NCI-H1436 treated with DMSO at 0.1 percent for 48 hours (cell line): ENCODE measurements around the gene SLC44A5.
"Not testable (repeated sequence)": the region's sequence is repeated elsewhere in the genome, so short reads cannot be mapped to it uniquely, and the experiment has no call there.

Experiments
- DNase-seq: peaks from one replicate; lab custom pipeline; 2025; lab: John Stamatoyannopoulos, UW

SLC44A5 gene

DNA sequence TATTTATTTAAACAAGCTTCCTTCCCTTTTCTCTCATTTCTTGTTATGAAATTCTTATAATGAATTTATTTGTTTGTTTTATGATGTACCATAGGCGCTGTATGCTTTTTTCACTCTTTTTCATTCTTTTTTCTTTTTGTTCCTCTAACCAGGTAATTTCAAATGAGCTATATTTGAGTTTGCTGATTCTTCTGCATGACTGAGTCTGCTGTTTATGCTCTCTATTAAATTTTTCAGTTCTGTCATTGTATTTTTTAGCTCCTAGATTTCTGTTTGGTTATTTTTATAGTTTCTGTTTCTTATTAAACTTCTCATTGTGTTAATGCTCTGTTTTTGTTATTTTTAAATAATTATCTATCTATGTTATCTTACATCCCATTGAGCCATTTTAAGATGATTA lies 244.3 kb downstream of the SLC44A5 start:
- DNase-seq, result no peak

DNA sequence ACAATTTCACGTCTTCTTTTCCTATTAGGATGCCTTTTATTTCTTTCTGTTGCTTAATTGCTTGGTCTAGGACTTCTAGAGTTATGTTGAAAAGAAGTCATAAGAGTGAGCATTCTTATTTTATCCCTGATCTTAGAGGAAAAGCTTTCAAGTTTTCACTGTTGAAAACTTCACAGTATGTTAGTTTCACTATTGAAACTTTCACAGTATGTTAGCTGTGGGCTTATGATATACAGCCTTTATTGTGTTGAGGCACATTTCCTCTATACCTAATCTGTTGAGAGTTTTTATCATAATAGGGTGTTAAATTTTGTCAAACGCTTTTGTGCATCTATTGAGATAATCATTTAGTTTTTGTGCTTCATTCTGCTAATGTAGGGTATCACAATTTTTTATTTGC lies 249.7 kb downstream of the SLC44A5 start:
- no peak for DNase-seq

DNA sequence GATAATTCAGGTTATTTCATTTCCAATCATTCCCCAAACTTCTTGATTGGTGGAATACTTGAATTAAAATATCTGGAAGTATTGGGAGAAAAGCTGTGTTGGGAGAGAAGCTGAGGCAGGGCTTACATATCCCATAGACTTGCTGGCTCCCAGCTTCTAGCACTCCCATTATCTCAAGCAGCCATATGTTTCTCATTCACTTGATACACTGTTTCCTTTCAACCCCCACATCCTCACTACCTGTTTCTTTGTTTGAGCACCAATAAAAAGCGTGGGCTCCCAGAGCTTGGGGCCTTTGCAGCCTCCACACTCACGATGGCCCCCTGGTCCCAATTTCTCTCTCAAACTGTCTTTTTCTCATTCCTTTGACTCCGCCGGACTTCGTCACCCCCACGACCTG lies 256.6 kb downstream of the SLC44A5 start:
- DNase-seq, result not testable (repeated sequence)

DNA sequence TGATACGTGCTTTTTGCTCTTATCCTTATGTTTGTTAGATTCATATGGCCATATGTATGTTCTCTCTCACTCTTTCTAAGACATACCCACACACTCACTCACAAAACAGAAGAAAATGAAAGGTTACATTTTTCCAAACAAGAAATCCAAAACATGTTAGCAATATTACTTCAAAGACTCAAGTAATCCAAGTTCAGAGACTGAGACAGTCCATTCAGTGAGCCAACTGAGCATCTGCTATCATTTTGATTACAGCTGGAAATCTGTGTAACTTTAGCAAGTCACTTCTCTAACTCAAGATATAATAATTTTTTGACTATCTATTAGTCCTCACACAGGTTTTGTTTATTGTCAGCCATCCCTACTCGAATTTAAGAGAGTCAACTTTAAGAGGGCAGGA lies 257.9 kb downstream of the SLC44A5 start:
- DNase-seq, result no peak

DNA sequence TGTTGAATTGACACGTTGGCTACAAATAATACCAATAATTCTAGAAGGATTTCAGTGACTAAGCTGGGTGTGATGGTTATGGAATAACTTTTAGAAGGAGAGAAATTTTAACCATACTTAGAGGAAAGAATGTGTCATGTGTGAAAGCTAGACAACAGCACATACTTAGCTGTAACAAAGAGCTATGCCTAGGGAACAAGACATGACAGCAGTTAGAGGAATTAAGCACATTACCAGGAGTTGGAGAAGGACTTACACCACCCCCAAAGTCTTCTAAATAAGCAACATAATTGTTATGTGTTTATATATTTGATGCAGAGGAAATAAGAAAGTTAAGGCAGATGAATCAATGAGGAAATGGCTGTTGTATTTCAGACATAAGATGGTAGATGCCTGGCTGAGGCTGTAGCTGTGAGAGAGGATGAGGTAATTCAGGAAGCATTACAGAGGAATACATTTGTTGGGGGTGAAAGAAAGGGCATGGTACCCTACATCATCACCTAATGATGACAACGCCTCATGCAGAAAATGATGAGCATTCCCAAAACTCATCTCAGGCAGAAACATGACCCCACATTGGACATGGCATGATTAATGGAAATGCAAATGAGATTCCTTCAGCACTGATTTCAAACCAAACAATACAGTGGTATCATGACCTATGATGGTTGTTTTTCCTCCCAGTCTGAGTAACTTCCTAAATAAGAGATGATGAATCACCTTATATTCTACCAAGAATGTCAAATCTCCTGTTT lies 265.2 kb downstream of the SLC44A5 start:
- DNase-seq, result no peak

DNA sequence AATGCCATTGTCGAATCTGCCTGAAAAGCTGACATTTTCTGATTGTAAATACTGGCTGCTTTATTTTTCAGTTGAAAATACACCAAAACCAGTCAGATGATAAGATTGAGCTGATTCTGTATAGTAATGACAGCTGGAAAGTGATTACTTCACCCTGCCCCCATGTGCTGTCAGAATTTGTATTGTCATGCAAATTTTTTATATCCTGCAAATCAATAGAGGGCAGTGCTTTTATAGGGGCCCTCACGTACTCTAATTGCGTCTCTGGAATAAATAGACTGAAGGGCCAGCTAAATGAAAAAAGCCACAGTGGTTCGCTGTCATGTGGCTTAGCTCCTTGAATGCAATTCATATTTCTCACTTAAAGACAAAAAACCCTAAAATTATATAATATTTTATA lies 268.1 kb downstream of the SLC44A5 start:
- DNase-seq, result no peak

DNA sequence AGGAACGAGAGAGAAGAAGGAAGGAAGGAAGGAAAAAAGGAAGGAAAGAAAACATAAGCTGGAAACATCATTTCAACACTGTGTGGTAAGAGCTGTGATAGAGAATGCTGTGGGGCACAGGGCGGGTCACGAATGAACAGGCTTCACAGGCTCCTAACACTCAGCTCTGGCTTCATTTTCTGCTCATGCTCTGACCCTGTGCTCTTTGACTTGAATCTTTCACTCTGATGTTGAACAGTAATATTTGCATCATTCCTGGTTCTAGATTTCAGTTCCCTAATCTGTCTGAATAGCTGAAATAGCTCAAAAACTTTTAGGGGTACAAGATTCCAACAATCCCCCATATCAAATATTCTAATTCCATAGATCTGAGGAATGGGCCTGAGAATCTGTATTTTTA lies 269.4 kb downstream of the SLC44A5 start:
- DNase-seq, result no peak

DNA sequence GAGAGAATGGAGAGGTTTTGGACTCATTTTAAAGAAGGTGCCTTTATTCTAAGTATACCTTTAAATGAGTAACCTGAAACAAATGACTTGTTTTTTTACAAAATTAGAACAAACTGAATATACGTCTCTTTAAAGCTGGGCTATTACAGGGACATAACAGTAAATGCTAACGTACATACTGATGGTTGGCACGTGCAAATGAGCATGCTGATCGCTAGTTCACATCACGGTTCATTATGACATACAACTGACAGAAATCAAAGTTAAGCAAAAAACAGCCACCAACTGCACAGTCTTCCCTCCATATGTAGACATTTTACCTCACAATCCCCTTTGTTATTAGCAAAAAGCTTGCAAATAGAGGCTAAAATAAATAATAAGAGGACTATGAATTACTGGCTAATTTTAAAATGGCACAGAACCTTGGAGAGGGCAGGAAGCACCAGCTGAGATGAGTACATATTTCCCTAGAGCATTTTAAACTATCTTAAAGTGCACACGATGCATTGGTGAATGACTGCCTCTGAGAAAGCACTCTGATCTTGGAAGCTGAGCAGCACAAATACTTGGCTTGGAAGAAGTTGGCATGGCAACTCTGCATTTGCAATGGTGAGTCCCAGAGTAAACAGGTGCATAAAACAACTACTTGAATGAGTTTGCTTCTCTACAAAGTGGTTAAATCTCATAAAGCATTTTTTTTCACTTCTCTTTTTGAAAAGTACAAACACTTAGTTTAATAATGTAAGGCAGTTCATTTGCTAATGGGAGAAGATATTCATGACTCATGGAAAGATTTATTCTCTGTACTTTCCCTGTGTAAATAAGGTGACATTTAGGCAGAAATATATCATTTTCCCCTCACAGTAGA lies 272.1 kb downstream of the SLC44A5 start:
- DNase-seq, result peak; percentile 79

DNA sequence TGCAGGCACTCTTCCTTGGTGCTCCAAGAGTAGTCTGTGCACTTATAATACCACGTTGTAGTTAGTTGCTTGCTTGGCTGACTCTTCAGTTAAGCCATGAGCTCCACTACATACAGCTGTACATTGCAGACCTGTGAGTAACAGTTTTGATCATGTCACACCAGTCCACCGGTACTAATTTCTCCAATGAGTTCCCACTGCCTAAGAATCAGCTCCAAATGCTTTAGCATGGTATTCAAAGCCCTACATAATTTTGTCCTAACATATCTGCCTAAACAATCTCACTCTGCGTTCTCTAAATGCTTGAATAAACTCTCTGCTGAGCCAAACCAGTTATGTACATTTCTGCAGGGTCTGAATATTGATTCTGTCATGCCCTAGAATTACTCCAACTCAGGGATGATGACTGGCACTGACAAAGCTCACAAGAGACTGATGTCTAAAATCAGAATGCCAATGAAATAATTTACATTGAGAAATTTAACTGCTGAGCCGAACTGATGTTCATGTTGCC lies 276.0 kb downstream of the SLC44A5 start:
- DNase-seq, result no peak

DNA sequence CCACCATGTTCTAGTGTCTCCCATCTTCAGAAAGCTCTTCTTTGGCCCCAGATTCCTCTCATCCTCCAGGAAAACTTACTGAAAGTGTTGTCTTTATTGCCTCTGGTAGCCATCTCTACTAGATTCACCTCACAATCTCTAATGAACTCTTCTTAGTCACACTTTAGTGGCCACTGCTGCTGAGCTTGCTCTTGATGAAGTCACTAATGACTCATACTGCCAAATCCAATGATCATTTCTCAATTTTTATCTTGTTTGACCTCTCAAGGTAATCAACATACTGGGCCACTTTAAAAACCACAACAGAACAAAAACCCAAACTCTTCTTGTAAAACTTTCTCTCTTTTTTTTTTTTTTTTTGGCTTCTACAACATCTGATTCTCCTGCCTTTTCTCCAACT lies 280.3 kb downstream of the SLC44A5 start:
- no peak for DNase-seq

DNA sequence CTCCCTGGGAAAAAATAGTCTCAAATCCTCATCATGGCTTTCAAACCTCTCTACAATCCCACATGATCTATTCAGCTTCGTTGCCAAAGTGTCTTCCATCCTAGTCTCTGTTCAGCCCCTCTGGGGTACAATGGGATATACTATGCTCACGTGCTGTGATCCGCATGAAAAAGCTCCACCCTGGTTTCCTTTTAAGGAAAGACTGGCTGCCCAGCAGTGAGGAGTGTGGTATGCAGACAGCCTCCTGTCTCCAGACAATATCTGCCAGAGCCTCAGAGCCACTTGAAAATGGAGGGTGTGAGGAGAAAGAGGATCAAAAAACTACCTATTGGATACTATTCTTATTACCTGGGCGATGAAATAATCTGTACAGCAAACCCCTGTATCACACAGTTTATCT lies 282.2 kb downstream of the SLC44A5 start:
- no peak for DNase-seq

DNA sequence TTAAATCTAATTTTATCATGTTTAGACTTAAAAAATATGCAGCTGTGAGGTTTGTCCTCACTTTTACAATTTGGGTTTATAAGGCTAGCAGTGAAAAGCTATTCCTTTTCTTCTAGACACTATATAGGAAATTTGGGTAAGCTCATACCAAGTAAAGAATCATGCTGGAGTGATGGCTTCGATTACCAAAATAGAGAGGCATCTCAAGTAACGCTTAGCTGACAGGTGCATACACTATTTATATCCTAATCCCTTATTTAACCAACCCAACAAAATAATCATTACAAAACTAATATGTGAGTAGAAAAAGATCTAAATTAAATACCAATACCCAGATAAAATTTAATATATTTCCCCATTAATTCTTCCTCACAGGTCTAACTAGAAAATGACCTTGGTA lies 283.5 kb downstream of the SLC44A5 start:
- DNase-seq, result no peak

DNA sequence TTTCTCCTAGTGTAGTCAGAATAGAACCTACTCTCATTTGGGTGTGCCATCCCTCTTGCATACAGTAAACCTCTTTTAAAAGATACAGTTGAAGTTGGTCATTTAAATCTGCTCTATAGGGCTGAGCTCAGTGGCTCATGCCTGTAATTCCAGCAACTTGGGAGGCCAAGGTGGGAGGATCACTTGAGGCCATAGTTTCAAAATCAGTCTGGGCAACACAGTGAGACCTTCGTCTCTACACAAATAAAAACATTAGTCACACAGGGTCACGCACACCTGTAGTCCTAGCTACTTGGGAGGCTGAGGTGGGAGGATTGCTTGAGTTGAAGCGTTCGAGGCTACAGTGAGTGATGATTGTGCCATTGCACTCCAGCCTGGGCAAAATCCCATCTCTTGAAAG lies 292.9 kb downstream of the SLC44A5 start:
- no peak for DNase-seq

DNA sequence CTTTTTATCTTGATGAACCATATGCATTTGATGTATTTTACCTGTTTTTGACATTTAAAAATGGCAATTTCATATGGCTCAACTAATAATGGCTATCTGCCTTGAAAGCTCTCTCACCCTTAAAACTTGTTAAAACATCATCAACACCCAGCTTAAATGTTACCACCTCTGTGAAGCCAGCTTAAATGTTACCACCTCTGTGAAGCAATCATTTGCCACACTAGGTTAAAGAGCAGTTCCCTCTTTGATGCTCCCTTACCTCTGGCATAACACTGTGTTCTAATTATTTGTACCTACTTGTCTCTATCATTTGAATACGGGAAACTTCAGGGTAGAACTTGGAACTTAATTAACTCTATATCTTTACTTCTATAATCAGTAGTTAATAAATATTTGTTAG lies 294.7 kb downstream of the SLC44A5 start:
- no peak for DNase-seq

DNA sequence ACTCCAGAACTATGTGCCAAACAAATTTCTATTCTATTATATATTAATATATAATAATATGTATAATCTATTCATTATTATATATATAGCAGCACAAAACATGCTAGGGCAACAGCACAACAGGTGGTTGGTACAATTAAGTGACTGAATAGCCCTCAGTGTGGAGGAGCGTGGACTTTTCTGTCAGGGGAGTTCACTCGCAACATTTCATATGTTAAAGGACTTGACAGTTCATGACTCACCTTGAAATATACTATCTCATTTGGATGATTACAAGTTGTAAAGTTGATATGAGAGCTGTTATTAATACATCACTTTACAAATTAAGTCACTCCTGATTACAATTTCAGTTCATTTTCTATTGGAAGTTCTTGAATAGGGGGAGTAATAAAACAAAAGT lies 298.3 kb downstream of the SLC44A5 start:
- no peak for DNase-seq

DNA sequence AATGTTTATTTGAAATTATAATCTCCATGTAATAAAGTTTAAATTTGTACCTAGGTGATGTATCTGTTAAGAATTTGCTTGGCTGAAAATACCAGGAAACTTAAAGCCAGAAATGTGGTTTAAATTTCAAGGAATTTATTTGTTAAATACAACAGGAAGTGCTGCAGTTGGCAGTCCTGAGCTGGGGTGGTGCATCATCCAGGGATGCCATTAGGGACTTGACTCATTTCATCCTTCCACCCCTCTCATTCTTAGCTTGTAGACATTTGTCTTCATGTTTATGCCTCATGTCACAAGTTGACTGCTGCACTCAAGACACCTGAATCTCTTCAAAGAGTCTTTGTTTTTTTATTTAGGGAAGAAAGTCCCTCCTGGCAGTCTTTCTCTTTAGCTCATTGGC lies 300.8 kb downstream of the SLC44A5 start:
- no peak for DNase-seq

DNA sequence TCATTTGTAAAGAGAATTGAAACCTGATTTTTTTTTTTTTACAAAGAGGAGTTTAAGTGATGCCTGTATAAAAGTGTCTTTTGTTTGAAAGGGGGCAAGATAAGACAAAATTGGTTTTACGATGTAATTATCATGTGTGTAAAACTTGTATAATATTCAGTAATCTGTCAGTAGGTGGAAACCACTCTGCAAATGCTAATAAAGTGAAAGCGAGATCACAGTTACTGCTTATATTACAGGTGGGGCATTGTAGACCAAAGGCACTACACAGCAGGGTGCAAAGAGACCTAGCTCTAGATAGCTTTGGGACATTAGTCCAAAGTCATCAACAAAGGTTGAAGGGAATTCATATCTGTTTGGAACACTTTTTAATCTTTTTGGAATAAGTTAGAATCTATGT lies 302.5 kb downstream of the SLC44A5 start:
- DNase-seq, result no peak

DNA sequence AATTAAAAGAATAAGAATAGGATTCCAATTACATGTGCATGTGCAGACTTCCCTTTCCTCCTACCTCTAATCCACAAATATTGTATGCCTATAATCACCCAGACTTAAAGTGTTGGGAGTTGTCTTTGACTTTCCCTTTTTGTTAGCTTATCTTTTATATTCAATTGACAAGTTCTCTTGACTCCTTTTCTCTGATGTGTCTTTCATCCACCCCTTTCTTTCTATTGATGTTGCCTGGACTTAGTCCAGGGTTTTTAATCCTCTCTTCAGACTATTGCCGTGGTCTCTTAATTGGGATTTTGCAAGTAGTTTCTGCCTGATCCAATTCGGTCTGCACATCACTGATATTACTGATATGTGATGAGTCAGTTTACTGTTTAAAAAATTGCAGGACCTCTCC lies 305.9 kb downstream of the SLC44A5 start:
- DNase-seq, result no peak

DNA sequence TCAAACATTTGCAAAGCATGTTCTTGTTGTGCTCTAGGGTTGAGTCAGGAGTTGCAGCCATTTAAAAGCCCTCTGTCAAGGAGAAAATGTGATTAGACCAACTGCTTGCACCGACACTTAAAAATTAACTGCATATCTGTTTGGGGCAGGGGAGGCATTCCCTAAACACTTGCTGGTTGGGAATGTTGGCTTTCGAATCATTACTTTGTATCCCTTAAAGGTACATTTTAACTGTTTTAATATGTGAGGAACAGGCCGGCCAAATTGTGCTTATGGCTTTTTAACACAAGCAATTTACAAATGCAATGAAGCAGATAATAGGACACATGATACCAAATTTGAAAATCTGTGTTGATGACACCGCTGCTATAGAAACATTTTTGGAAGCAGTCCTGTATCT lies 317.6 kb downstream of the SLC44A5 start:
- peak; percentile 75 for DNase-seq

DNA sequence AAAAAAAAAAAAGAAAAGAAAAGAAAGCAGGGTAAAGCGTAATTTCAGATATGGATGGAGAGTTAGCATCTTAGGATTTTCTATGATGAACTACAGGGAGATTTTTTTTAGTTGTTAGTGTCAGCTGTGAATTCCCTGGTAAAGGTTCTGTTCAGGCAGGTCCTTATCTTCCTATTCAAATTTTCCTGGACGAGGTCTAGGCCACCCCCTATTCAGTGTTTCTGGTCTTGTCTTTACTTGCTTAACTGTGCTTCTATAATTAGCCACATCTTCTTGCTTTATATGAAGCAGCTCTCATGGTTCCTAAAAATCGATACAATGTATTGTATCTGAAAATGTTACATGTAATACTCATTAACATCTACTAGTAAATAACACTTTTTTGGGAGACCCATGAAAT lies 318.9 kb downstream of the SLC44A5 start:
- no peak for DNase-seq

DNA sequence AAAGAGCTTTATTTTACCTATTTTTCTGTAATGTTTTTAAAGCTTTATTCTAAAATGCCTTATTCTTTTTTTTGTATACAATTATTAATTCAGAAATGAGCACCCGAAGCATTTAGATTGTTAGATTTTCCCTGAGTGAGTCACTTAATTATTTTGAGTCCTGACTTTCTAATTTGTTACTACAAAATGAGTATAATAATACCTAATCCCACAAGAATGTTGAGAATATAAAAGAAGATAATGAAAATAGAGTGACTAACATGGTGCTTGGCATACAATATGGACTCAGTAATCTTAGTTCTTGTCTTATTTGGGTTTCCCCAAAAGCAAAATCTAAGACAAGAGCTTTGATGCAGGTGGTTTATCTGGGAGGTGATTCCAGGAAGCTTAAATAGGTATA lies 334.5 kb downstream of the SLC44A5 start:
- no peak for DNase-seq

DNA sequence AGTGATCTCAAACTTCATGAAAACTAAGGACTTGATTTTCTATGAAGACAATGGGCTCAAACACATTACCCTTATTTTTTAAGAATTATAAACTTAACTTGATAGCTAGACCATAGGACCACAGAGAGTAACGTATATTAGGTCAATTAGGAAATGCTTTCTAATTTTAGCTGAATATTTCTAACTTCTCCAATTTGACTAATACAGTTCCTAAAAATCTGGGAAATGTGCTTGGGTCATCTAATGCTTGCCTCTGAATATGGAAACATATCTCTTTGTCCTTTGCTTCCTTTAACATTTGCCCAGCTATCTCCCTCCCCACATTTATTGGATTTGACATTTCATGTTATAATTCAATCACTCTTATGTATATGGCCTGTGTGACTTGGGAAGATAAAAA lies 335.3 kb downstream of the SLC44A5 start:
- DNase-seq, result no peak

DNA sequence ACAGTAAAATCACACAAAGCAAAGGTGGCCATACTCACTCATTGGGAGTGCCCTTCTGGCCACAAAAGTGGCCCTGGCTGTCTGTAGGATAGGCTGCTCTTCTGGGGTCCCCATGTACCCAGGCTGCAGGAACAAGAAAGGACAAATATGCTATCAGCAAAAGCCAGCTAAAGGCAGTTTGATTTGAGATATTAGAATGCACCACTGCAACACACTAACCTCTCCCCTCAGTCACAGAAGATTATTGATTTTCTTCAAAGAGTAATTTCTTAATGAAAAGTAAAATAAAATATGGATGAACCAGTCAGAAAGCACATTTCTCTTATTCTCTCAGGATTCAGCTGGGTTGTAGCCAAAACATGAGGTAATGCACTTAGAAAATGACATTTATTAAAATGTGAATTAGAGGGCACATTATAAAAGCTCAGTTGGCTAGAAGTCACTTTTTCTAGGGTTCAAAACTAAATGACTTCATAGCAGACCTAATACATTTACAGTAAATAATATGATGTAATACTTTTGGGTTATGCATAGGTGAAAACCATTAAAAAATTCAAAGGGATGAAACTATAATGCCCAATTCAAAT lies 335.9 kb downstream of the SLC44A5 start:
- no peak for DNase-seq
